HL-60 (cell line): Measurements from ENCODE around the gene GOLT1A.
"Not testable (repeated sequence)": the region's sequence is repeated elsewhere in the genome, so short reads cannot be mapped to it uniquely, and the experiment has no call there.

Experiments used
- DNase-seq, 2 experiments: peaks; one replicate each; pipeline ENCODE4 v3.0.0-alpha.2; 2010 to 2020; ENCODE audit warnings: low read depth in 1 of 2, low spot score in 1 of 2
- H3K27ac ChIP-seq: fragments of 250-450 bp; sonication (Bioruptor Pico); replicated peaks from 2 replicates; pipeline ENCODE4 v1.5.1; 2020; ENCODE audit warnings: mild to moderate bottlenecking, moderate library complexity
- H3K27me3 ChIP-seq: fragments of 250-450 bp; sonication (Bioruptor Pico); 2 replicates; pipeline ENCODE4 v1.5.1; 2021; ENCODE audit warnings: mild to moderate bottlenecking, moderate library complexity; ENCODE audit not compliant: insufficient read depth, poor library complexity, severe bottlenecking
- H3K4me3 ChIP-seq: replicated peaks from 2 replicates; pipeline ENCODE4 v1.5.1; 2011; ENCODE audit warnings: mild to moderate bottlenecking, control low read depth, low read length; ENCODE audit not compliant: insufficient read depth
- CTCF ChIP-seq: IDR thresholded peaks from one replicate; pipeline ENCODE4 v1.5.1; 2011; ENCODE audit warnings: low read length, control low read depth, inconsistent platforms; ENCODE audit not compliant: insufficient read depth
- GABPA ChIP-seq: IDR thresholded peaks from 2 replicates; pipeline ENCODE4 v1.6.1; 2012; ENCODE audit warnings: low read depth
- POLR2AphosphoS5 ChIP-seq: IDR thresholded peaks from 2 replicates; pipeline ENCODE4 v1.6.1; 2012; ENCODE audit warnings: low read depth
- REST ChIP-seq: IDR thresholded peaks from 2 replicates; pipeline ENCODE4 v1.6.1; 2012; ENCODE audit warnings: low read depth; ENCODE audit not compliant: insufficient replicate concordance
- SPI1 ChIP-seq: IDR thresholded peaks from 2 replicates; pipeline ENCODE4 v1.6.1; 2012; ENCODE audit warnings: low read depth, mild to moderate bottlenecking, borderline replicate concordance

The GOLT1A gene

GRCh38 chr1:204241914-204242313 is 28.1 kb upstream of the GOLT1A start:
- TF ChIP-seq SPI1 (no peak), GABPA (no peak), CTCF (no peak), REST (no peak), POLR2AphosphoS5 (no peak)
- Histone ChIP-seq H3K27me3 (no peaks in the 10 kb centered on the region), H3K27ac (no peak overlapping the region), H3K4me3 (no peak overlapping the region)
- no peak for DNase-seq

GRCh38 chr1:204241050-204241449 is 27.3 kb upstream of the GOLT1A start:
- peak in 1 of 2 experiments; percentile 24 for DNase-seq
- TF ChIP-seq SPI1 (no peak), GABPA (no peak), POLR2AphosphoS5 (no peak), REST (no peak), CTCF (no peak)
- Histone ChIP-seq H3K4me3 (no peak overlapping the region), H3K27me3 (no peaks in the 10 kb centered on the region), H3K27ac (no peak overlapping the region)

GRCh38 chr1:204240233-204240632 is 26.4 kb upstream of the GOLT1A start:
- no peak for DNase-seq
- Histone ChIP-seq H3K27me3 (no peaks in the 10 kb centered on the region), H3K4me3 (no peak overlapping the region), H3K27ac (no peak overlapping the region)
- no peak for TF ChIP-seq SPI1
- no peak for TF ChIP-seq GABPA
- no peak for TF ChIP-seq REST
- TF ChIP-seq CTCF, result no peak
- TF ChIP-seq POLR2AphosphoS5, result no peak

- not testable (repeated sequence) for DNase-seq, H3K27me3 ChIP-seq
These were observed 25.6 kb upstream of the GOLT1A start for GRCh38 chr1:204239401-204239800.

GRCh38 chr1:204238520-204238919 is 24.7 kb upstream of the GOLT1A start:
- H3K27ac ChIP-seq, DNase-seq, H3K4me3 ChIP-seq, H3K27me3 ChIP-seq: not testable (repeated sequence)

More at GRCh38 chr1:204239401-204239800, 25.6 kb upstream of the GOLT1A start:
- not testable (repeated sequence) for H3K4me3 ChIP-seq, H3K27ac ChIP-seq

- H3K4me3 ChIP-seq, DNase-seq, H3K27me3 ChIP-seq, H3K27ac ChIP-seq: not testable (repeated sequence)
These were observed 23.7 kb upstream of the GOLT1A start for GRCh38 chr1:204237515-204237914.
